GM23338 (cell line): ENCODE measurements around the gene GSX1.

Experiments
- EZH2 ChIP-seq: fragments of 200-600 bp; sonication (generic); IDR thresholded peaks from one replicate; pipeline ENCODE4 v1.8.0; 2017; ENCODE audit warnings: antibody characterized with exemption, mild to moderate bottlenecking, low read depth; ENCODE audit not compliant: unreplicated experiment
- POLR2AphosphoS5 ChIP-seq: IDR thresholded peaks from 2 replicates; pipeline ENCODE4 v1.6.1; 2016; ENCODE audit warnings: antibody characterized with exemption, low read depth
- TF ChIP-seq, protein P1 (sequence below), 2 experiments: fragments of 200-600 bp in 1 of 2; sonication (generic) in 1 of 2; conservative IDR thresholded peaks; 2 replicates each; pipeline versions ENCODE4 v1.5.1 to v1.6.1; 2016 to 2017; ENCODE audit warnings: antibody characterized with exemption in 2 of 2, low read depth in 2 of 2, mild to moderate bottlenecking in 2 of 2, moderate library complexity in 1 of 2
- TF ChIP-seq, protein P2 (sequence below): IDR thresholded peaks from one replicate; pipeline ENCODE4 v1.6.1; 2018; ENCODE audit warnings: antibody characterized with exemption; ENCODE audit not compliant: unreplicated experiment

GRCh38 chr13:27772651-27773425 is 19.4 kb upstream of the GSX1 start:
- TF ChIP-seq, protein P1, sequence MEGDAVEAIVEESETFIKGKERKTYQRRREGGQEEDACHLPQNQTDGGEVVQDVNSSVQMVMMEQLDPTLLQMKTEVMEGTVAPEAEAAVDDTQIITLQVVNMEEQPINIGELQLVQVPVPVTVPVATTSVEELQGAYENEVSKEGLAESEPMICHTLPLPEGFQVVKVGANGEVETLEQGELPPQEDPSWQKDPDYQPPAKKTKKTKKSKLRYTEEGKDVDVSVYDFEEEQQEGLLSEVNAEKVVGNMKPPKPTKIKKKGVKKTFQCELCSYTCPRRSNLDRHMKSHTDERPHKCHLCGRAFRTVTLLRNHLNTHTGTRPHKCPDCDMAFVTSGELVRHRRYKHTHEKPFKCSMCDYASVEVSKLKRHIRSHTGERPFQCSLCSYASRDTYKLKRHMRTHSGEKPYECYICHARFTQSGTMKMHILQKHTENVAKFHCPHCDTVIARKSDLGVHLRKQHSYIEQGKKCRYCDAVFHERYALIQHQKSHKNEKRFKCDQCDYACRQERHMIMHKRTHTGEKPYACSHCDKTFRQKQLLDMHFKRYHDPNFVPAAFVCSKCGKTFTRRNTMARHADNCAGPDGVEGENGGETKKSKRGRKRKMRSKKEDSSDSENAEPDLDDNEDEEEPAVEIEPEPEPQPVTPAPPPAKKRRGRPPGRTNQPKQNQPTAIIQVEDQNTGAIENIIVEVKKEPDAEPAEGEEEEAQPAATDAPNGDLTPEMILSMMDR (conservative IDR thresholded peaks at IDR 0.05; ENCODE audit: low read depth in 2 of 2) = no peak
- TF ChIP-seq, protein P2, sequence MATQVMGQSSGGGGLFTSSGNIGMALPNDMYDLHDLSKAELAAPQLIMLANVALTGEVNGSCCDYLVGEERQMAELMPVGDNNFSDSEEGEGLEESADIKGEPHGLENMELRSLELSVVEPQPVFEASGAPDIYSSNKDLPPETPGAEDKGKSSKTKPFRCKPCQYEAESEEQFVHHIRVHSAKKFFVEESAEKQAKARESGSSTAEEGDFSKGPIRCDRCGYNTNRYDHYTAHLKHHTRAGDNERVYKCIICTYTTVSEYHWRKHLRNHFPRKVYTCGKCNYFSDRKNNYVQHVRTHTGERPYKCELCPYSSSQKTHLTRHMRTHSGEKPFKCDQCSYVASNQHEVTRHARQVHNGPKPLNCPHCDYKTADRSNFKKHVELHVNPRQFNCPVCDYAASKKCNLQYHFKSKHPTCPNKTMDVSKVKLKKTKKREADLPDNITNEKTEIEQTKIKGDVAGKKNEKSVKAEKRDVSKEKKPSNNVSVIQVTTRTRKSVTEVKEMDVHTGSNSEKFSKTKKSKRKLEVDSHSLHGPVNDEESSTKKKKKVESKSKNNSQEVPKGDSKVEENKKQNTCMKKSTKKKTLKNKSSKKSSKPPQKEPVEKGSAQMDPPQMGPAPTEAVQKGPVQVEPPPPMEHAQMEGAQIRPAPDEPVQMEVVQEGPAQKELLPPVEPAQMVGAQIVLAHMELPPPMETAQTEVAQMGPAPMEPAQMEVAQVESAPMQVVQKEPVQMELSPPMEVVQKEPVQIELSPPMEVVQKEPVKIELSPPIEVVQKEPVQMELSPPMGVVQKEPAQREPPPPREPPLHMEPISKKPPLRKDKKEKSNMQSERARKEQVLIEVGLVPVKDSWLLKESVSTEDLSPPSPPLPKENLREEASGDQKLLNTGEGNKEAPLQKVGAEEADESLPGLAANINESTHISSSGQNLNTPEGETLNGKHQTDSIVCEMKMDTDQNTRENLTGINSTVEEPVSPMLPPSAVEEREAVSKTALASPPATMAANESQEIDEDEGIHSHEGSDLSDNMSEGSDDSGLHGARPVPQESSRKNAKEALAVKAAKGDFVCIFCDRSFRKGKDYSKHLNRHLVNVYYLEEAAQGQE = no peak
- TF ChIP-seq EZH2 (no peak), POLR2AphosphoS5 (no peak)
